ENCODE data around the gene CHRM3. TPM values are rescaled to one million over a fixed set of nuclear protein-coding genes. Genes with fewer than 3 reads are reported as not detected.

Gene CHRM3
- not detected in 2 replicates for total RNA-seq
- 0.05 TPM for total RNA-seq (2013)
- not detected in 2 replicates for polyA plus RNA-seq
- under 0.01 and 0.14 TPM in 2 replicates for polyA minus RNA-seq

GRCh38 chr1:239386453-239387303 is at the start of gene CHRM3:
Gene CHRM3, plus strand, starts transcription at chr1:239386568. Its CDS starts 520,884 bp downstream, at chr1:239907452.
- ATAC-seq (ENCODE audit: low read depth) (no peak), DNase-seq (no peak)
- peaks cover 0 to 21% (median 12%) of the 10 kb centered on the region in 4 experiments for H3K27me3 ChIP-seq (replicated peaks in 1 of 4; ENCODE audit: control extremely low read depth in 1 of 4, control insufficient read depth in 3 of 4, insufficient read depth in 4 of 4, low read length in 3 of 4)
- intact Hi-C loops (cut with micrococcal nuclease) = no loop called here
- H3K9ac ChIP-seq (ENCODE audit: low read length) = no peak within 1 kb of the TSS
- H3K9me3 ChIP-seq (ENCODE audit: control extremely low read depth in 1 of 3, control insufficient read depth in 2 of 3, insufficient read depth in 1 of 3, low read length in 2 of 3) = peaks cover 0 to 6% (median 0%) of the 10 kb centered on the region in 3 donors
- H4K20me1 ChIP-seq (ENCODE audit: control insufficient read depth, insufficient read depth, low read length, poor library complexity, severe bottlenecking) = no peaks in the 10 kb centered on the region
- H3K36me3 ChIP-seq (replicated peaks in 1 of 2; ENCODE audit: control extremely low read depth in 1 of 2, control insufficient read depth in 1 of 2, extremely low read depth in 1 of 2, insufficient read depth in 2 of 2, low read length in 1 of 2) = no peaks in the 10 kb centered on the region
- peak within 1 kb of the TSS; percentile 8 for H3K4me2 ChIP-seq (replicated peaks; ENCODE audit: low read depth, low read length, poor library complexity, severe bottlenecking)
- no peaks in the 10 kb centered on the region for H3K79me2 ChIP-seq (ENCODE audit: control insufficient read depth, insufficient read depth, low read length)
- H2AFZ ChIP-seq (ENCODE audit: insufficient read depth, low read depth, low read length, poor library complexity, severe bottlenecking) = no peak within 1 kb of the TSS
- ChIA-PET POLR2A (no interaction called here), CTCF (no interaction called here)
- 6% methylated on average over 75 of the region's 82 CpGs for WGBS (ENCODE audit: insufficient coverage)
- H3K27ac Mint-ChIP-seq = no peak within 1 kb of the TSS
- no peak for TF ChIP-seq EZH2 (IDR thresholded peaks at IDR 0.05; ENCODE audit: borderline replicate concordance, insufficient read depth, low read depth, low read length, poor library complexity, severe bottlenecking)
- TF ChIP-seq, protein P1, sequence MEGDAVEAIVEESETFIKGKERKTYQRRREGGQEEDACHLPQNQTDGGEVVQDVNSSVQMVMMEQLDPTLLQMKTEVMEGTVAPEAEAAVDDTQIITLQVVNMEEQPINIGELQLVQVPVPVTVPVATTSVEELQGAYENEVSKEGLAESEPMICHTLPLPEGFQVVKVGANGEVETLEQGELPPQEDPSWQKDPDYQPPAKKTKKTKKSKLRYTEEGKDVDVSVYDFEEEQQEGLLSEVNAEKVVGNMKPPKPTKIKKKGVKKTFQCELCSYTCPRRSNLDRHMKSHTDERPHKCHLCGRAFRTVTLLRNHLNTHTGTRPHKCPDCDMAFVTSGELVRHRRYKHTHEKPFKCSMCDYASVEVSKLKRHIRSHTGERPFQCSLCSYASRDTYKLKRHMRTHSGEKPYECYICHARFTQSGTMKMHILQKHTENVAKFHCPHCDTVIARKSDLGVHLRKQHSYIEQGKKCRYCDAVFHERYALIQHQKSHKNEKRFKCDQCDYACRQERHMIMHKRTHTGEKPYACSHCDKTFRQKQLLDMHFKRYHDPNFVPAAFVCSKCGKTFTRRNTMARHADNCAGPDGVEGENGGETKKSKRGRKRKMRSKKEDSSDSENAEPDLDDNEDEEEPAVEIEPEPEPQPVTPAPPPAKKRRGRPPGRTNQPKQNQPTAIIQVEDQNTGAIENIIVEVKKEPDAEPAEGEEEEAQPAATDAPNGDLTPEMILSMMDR (IDR thresholded peaks at IDR 0.05) = no peak
- H3K4me3 ChIP-seq (ENCODE audit: control extremely low read depth in 1 of 5, extremely low read depth in 1 of 5, insufficient read depth in 1 of 5, low read depth in 2 of 5, low read length in 4 of 5) = no peak within 1 kb of the TSS
- no peak within 1 kb of the TSS for H3K4me3 Mint-ChIP-seq
- peaks cover 41% of the 10 kb centered on the region for H3K27me3 Mint-ChIP-seq
- H3K27ac ChIP-seq (ENCODE audit: low read length in 2 of 2) = no peak within 1 kb of the TSS
- H3K9me3 Mint-ChIP-seq (ENCODE audit: insufficient read depth) = no peaks in the 10 kb centered on the region
- H3K4me1 ChIP-seq (ENCODE audit: control insufficient read depth in 2 of 2, insufficient read depth in 2 of 2, low read length in 2 of 2) = no peaks in the 10 kb centered on the region
- H3K4me1 Mint-ChIP-seq = no peaks in the 10 kb centered on the region

DNA sequence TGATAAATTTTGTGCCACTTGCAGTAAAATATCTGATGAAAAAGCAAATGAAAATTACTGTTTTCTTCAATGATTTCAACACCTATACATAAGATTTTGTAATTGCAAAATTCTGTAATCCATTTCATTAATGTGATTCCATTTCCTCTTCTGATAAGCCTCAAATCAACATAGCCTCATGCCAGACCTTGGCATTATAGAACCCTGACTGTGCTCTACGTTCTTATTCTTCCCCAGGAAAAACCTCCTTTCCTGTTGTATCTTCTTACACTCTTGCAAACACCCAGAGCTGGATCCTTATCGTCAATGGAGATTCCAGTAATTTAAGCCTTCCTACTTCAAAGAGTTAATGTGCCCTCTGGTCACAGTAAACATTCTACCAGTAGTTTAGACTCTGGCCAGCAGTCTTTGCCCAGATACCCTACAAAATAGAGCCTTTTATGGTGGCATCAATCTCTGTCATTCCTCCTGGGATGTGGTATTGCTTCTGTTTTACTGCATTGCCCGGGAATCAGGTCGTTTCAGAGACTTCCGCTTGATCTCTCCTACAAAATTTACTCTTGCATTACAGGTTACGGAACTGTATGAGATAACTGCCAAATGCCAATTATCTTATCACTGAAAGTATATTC is 48.5 kb upstream of the CHRM3 start:
- no peaks in the 10 kb centered on the region for H3K9me3 ChIP-seq (ENCODE audit: control extremely low read depth in 1 of 3, control insufficient read depth in 2 of 3, insufficient read depth in 1 of 3, low read length in 2 of 3)
- no peak overlapping the region for H3K4me2 ChIP-seq (replicated peaks; ENCODE audit: low read depth, low read length, poor library complexity, severe bottlenecking)
- intact Hi-C loops (cut with micrococcal nuclease) = no loop called here
- H3K4me1 Mint-ChIP-seq = no peaks in the 10 kb centered on the region
- H4K20me1 ChIP-seq (ENCODE audit: control insufficient read depth, insufficient read depth, low read length, poor library complexity, severe bottlenecking) = no peaks in the 10 kb centered on the region
- 75% methylated on average over 2 of the region's 6 CpGs for WGBS (ENCODE audit: insufficient coverage)
- no peak overlapping the region for H3K27ac Mint-ChIP-seq
- no peak overlapping the region for H2AFZ ChIP-seq (ENCODE audit: insufficient read depth, low read depth, low read length, poor library complexity, severe bottlenecking)
- no peaks in the 10 kb centered on the region for H3K9me3 Mint-ChIP-seq (ENCODE audit: insufficient read depth)
- H3K4me1 ChIP-seq (ENCODE audit: control insufficient read depth in 2 of 2, insufficient read depth in 2 of 2, low read length in 2 of 2) = no peaks in the 10 kb centered on the region
- no peak overlapping the region for H3K4me3 ChIP-seq (ENCODE audit: control extremely low read depth in 1 of 5, extremely low read depth in 1 of 5, insufficient read depth in 1 of 5, low read depth in 2 of 5, low read length in 4 of 5)
- H3K9ac ChIP-seq (ENCODE audit: low read length) = no peak overlapping the region
- ATAC-seq (ENCODE audit: low read depth) (no peak), DNase-seq (no peak)
- H3K27ac ChIP-seq (ENCODE audit: low read length in 2 of 2) = no peak overlapping the region
- H3K27me3 ChIP-seq (replicated peaks in 1 of 4; ENCODE audit: control extremely low read depth in 1 of 4, control insufficient read depth in 3 of 4, insufficient read depth in 4 of 4, low read length in 3 of 4) = no peaks in the 10 kb centered on the region
- no peaks in the 10 kb centered on the region for H3K27me3 Mint-ChIP-seq
- TF ChIP-seq EZH2 (IDR thresholded peaks at IDR 0.05; ENCODE audit: borderline replicate concordance, insufficient read depth, low read depth, low read length, poor library complexity, severe bottlenecking) = no peak
- TF ChIP-seq, protein P1 (IDR thresholded peaks at IDR 0.05) = no peak
- CTCF ChIA-PET = no interaction called here
- H3K79me2 ChIP-seq (ENCODE audit: control insufficient read depth, insufficient read depth, low read length) = no peaks in the 10 kb centered on the region
- POLR2A ChIA-PET = no interaction called here
- H3K36me3 ChIP-seq (replicated peaks in 1 of 2; ENCODE audit: control extremely low read depth in 1 of 2, control insufficient read depth in 1 of 2, extremely low read depth in 1 of 2, insufficient read depth in 2 of 2, low read length in 1 of 2) = no peaks in the 10 kb centered on the region
- no peak overlapping the region for H3K4me3 Mint-ChIP-seq
